ENCODE measurements around the gene GRM1. TPM values are rescaled to one million over a fixed set of nuclear protein-coding genes. Genes with fewer than 3 reads are reported as not detected.
A peak's percentile ranks its signal among the peaks of the same experiment; 100 is the strongest.

GRM1 gene
- total and polyA plus RNA-seq, 9 of the 15 experiments (the other 6 are each of a cell fraction or from before 2014, with no cell fraction given) = not detected

- TF ChIP-seq ZC3H4 (CRISPR knock-in tag; IDR thresholded peaks at IDR 0.05; ENCODE audit: borderline replicate concordance) (no peak), ZNF280A (IDR thresholded peaks at IDR 0.05; ENCODE audit: low read depth, partially characterized antibody) (no peak), MCM3 (IDR thresholded peaks at IDR 0.05) (no peak), ZNF717 (CRISPR knock-in tag; IDR thresholded peaks at IDR 0.05) (no peak), TAF7 (tag; IDR thresholded peaks at IDR 0.05) (no peak), ZNF766 (CRISPR knock-in tag; conservative IDR thresholded peaks at IDR 0.05) (no peak), DIDO1 (tag; IDR thresholded peaks at IDR 0.05; ENCODE audit: low read depth) (no peak)
Measured at GRCh38 chr6:146040360-146040759, 11.5 kb downstream of the GRM1 start (continued).

- peak in 1 of 4 experiments; percentile 34 for DNase-seq (ENCODE audit: extremely low read depth in 1 of 4, low spot score in 3 of 4)
- TF ChIP-seq CBFA2T3 (IDR thresholded peaks at IDR 0.05) (no peak), RAD21 (CRISPR knock-in tag; conservative IDR thresholded peaks at IDR 0.05 in 1 of 2, IDR thresholded peaks at IDR 0.05 in 1 of 2) (peak; percentile 69 to 73), CTCF (IDR thresholded peaks at IDR 0.05 in 2 of 3, conservative IDR thresholded peaks at IDR 0.05 in 1 of 3; ENCODE audit: insufficient read depth in 2 of 3, low read depth in 1 of 3, low read length in 3 of 3) (peak; percentile 34 to 53 (median 44); a peak in 5 of 6 replicates), DEAF1 (CRISPR knock-in tag; IDR thresholded peaks at IDR 0.05) (peak; percentile 50; the same call in 1 of the 2 replicates)
- ChIA-PET CTCF (ENCODE audit: low intra/inter-chr PET ratio) (no interaction called here), POLR2A (interaction anchor here (0.6 to 1.6 kb wide), 3 partner anchors 14 to 103 kb away, joined by 3 read pairs; partner anchors contain the start of gene SHPRH)
- Histone ChIP-seq H3K4me1 (replicated peaks in 1 of 2; ENCODE audit: control insufficient read depth in 2 of 2, insufficient read depth in 2 of 2, low read length in 2 of 2) (no peaks in the 10 kb centered on the region), H3K27ac (ENCODE audit: extremely low read depth, low read depth, low read length) (no peak overlapping the region), H3K27me3 (ENCODE audit: control insufficient read depth in 2 of 2, insufficient read depth in 2 of 2, low read length in 2 of 2) (no peaks in the 10 kb centered on the region), H3K36me3 (ENCODE audit: control insufficient read depth, insufficient read depth, low read length) (no peaks in the 10 kb centered on the region), H3K9me3 (replicated peaks; ENCODE audit: control insufficient read depth, insufficient read depth, low read depth, low read length) (no peaks in the 10 kb centered on the region), H3K9me1 (ENCODE audit: control insufficient read depth, insufficient read depth, low read length) (no peaks in the 10 kb centered on the region), H4K20me1 (replicated peaks; ENCODE audit: control insufficient read depth, insufficient read depth, low read length) (no peaks in the 10 kb centered on the region), H3K79me2 (ENCODE audit: control insufficient read depth, insufficient read depth, low read length) (no peaks in the 10 kb centered on the region), H3K4me3 (no peak overlapping the region), H3K4me2 (ENCODE audit: insufficient read depth, low read length) (no peak overlapping the region), H2AFZ (ENCODE audit: low read depth, low read length) (no peak overlapping the region), H3K9ac (ENCODE audit: insufficient read depth in 1 of 2, low read depth in 2 of 2, low read length in 2 of 2) (no peak overlapping the region)
- peak; percentile 76 for ATAC-seq
- BruUV-seq (replicated peaks) = no TSS peak
- intact Hi-C loops (cut with micrococcal nuclease) = loop anchor here (2.0 to 10.0 kb wide), 2 partner anchors 660 to 734 kb away; no protein-coding TSS in a partner anchor
- FAIRE-seq = no peak
- WGBS (ENCODE audit: insufficient coverage, low coverage, missing lambda C conversion rate) = 5% methylated on average over 1 of the region's 1 CpG
- in situ Hi-C loops (cut with MboI) = no loop called here
Measured at GRCh38 chr6:146041282-146041681, 12.4 kb downstream of the GRM1 start.
